Chondrocyte (in vitro differentiated cells): Measurements from ENCODE around the gene GNA12. TPM values are rescaled to one million over a fixed set of nuclear protein-coding genes. Genes with fewer than 3 reads are reported as not detected.

Source experiments
- DNase-seq: peaks from one replicate; pipeline ENCODE4 v3.0.0; 2021; ENCODE audit warnings: mixed read lengths, low spot score
- H3K27ac Mint-ChIP-seq: one replicate; pipeline ENCODE4 v1.8.0; 2021; ENCODE audit warnings: mild to moderate bottlenecking, moderate library complexity, mixed read lengths; ENCODE audit not compliant: unreplicated experiment
- H3K27me3 Mint-ChIP-seq: 2 replicates; pipeline ENCODE4 v1.8.0; 2021; ENCODE audit warnings: low read depth, mixed read lengths
- H3K36me3 Mint-ChIP-seq: 2 replicates; pipeline ENCODE4 v1.8.0; 2021; ENCODE audit warnings: low read depth, mixed read lengths
- H3K4me1 Mint-ChIP-seq: 2 replicates; pipeline ENCODE4 v1.8.0; 2021; ENCODE audit warnings: low read depth, mild to moderate bottlenecking, mixed read lengths
- H3K4me3 Mint-ChIP-seq: one replicate; pipeline ENCODE4 v1.8.0; 2021; ENCODE audit warnings: mild to moderate bottlenecking, moderate library complexity, mixed read lengths; ENCODE audit not compliant: unreplicated experiment
- H3K9me3 Mint-ChIP-seq: 2 replicates; pipeline ENCODE4 v1.8.0; 2021; ENCODE audit warnings: low read depth, mixed read lengths
- total RNA-seq: library from RNA; stranded (reverse); gene quantifications from 3 replicates; pipeline ENCODE4 v1.2.1, GENCODE V29; 2021
- TF ChIP-seq, protein P1 (sequence below): fragments of 200-600 bp; sonication (generic); IDR thresholded peaks from 2 replicates; pipeline ENCODE4 v1.5.0; 2021; ENCODE audit warnings: antibody characterized with exemption, mild to moderate bottlenecking, moderate library complexity

The GNA12 gene
- total RNA-seq, 1 donor from 2014 or later, result 111 TPM

DNA sequence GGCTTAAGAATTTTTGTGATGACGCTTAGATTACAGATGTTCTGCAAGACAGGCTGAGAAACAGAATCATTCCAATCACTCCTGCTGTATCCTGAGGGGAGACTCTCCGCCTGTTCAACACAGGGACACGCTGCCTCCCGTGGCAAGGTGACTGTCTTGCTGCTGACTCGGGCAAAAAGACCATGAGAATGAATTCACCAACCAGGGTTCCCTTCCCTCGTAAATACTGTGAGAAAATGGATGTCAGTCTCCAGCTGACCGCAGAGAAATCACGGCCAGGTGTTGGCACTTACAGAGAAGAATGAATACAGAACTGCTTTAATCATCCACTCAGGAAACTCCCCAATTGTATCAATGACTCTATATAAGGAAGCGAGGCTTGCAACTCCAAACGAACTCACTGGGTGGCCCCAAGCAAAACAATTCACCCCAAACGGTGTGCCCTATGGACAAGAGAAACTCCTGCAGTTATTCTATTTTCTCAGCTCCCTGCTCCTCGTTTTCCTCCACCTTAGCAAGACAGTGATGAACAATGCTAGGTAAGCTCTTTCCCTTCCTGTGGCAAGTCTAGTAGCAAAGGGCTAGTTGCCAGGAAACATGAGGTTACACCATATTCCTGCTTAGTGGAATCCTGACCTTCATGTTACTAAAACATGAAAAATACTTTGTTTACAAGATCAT, 22.8 kb downstream of the GNA12 start:
- no peak for DNase-seq
- Mint-ChIP-seq H3K4me3 (no peak overlapping the region), H3K27me3 (no peaks in the 10 kb centered on the region), H3K4me1 (peaks cover 93% of the 10 kb centered on the region), H3K9me3 (no peaks in the 10 kb centered on the region), H3K36me3 (no peaks in the 10 kb centered on the region), H3K27ac (peak overlapping the region; percentile 96)
- TF ChIP-seq, protein P1, sequence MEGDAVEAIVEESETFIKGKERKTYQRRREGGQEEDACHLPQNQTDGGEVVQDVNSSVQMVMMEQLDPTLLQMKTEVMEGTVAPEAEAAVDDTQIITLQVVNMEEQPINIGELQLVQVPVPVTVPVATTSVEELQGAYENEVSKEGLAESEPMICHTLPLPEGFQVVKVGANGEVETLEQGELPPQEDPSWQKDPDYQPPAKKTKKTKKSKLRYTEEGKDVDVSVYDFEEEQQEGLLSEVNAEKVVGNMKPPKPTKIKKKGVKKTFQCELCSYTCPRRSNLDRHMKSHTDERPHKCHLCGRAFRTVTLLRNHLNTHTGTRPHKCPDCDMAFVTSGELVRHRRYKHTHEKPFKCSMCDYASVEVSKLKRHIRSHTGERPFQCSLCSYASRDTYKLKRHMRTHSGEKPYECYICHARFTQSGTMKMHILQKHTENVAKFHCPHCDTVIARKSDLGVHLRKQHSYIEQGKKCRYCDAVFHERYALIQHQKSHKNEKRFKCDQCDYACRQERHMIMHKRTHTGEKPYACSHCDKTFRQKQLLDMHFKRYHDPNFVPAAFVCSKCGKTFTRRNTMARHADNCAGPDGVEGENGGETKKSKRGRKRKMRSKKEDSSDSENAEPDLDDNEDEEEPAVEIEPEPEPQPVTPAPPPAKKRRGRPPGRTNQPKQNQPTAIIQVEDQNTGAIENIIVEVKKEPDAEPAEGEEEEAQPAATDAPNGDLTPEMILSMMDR, result peak; percentile 19

- Mint-ChIP-seq H3K4me1 (peaks cover 96% of the 10 kb centered on the region), H3K27me3 (no peaks in the 10 kb centered on the region), H3K4me3 (no peak overlapping the region), H3K36me3 (peaks cover 2% of the 10 kb centered on the region), H3K27ac (peak overlapping the region; percentile 96), H3K9me3 (no peaks in the 10 kb centered on the region)
- TF ChIP-seq, protein P1, result no peak
- no peak for DNase-seq
Measured at GRCh38 chr7:2820508-2820934, 23.6 kb downstream of the GNA12 start.

DNA sequence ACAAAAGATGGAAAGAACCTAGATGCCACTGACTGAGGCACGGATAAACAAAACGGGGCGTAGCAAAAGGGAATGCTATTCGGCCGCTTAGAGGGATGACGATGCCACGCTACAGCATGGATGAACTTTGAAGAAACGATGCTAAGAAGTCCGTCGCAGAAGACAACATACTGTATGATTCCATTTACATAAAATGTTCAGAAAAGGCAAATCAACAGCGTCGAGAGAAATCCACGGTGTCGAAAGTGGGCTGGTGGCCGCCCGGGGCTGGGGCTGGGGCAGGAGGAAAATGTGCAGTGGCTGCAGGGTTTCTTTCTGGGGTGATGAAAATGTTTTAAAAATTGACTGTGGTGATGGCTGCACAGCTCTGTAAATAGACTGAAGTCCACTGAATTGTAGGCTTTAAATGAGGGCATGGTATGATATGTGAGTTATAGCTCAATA, 24.1 kb downstream of the GNA12 start:
- H3K27ac Mint-ChIP-seq, result peak overlapping the region; percentile 96
- no peaks in the 10 kb centered on the region for H3K27me3 Mint-ChIP-seq
- TF ChIP-seq, protein P1, result no peak
- peaks cover 2% of the 10 kb centered on the region for H3K36me3 Mint-ChIP-seq
- peaks cover 96% of the 10 kb centered on the region for H3K4me1 Mint-ChIP-seq
- H3K9me3 Mint-ChIP-seq, result no peaks in the 10 kb centered on the region
- DNase-seq, result no peak
- peak overlapping the region; percentile 8 for H3K4me3 Mint-ChIP-seq

- no peaks in the 10 kb centered on the region for H3K9me3 Mint-ChIP-seq
- peaks cover 2% of the 10 kb centered on the region for H3K36me3 Mint-ChIP-seq
- peak overlapping the region; percentile 96 for H3K27ac Mint-ChIP-seq
- DNase-seq, result no peak
- TF ChIP-seq, protein P1, result no peak
- H3K4me3 Mint-ChIP-seq, result peak overlapping the region; percentile 8
- H3K27me3 Mint-ChIP-seq, result no peaks in the 10 kb centered on the region
- H3K4me1 Mint-ChIP-seq, result peaks cover 96% of the 10 kb centered on the region
Measured at GRCh38 chr7:2819161-2819953, 24.8 kb downstream of the GNA12 start.

DNA sequence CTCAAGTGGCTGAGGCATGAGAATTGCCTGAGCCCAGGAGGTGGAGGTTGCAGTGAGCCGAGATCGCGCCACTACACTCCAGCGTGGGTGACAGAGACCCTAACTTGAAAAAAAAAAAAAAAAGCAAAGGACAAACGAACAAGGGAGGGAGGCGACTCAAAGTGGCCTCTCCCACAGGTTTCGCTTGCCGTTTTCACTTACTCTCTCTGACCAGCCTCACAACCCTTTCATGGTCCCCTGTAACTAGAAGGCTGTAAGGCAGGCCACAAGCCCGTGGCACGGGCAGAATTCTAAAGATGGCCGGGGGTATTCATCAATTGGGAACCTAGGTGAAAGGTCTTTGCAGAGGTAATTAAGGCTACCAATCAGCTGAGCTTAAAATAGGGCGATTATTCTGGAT, 25.5 kb downstream of the GNA12 start:
- DNase-seq, result no peak
- Mint-ChIP-seq H3K27me3 (no peaks in the 10 kb centered on the region), H3K4me1 (peaks cover 96% of the 10 kb centered on the region), H3K36me3 (peaks cover 2% of the 10 kb centered on the region), H3K4me3 (no peak overlapping the region), H3K9me3 (no peaks in the 10 kb centered on the region), H3K27ac (peak overlapping the region; percentile 36)
- TF ChIP-seq, protein P1, result no peak
